Activated gamma-delta T cell (primary cell): ENCODE measurements around the gene ZSWIM5.
"Not testable (repeated sequence)": the region's sequence is repeated elsewhere in the genome, so short reads cannot be mapped to it uniquely, and the experiment has no call there.

ENCODE experiments used
- DNase-seq: peaks from one replicate; lab custom pipeline; 2025; lab: John Stamatoyannopoulos, UW

The ZSWIM5 gene

DNA sequence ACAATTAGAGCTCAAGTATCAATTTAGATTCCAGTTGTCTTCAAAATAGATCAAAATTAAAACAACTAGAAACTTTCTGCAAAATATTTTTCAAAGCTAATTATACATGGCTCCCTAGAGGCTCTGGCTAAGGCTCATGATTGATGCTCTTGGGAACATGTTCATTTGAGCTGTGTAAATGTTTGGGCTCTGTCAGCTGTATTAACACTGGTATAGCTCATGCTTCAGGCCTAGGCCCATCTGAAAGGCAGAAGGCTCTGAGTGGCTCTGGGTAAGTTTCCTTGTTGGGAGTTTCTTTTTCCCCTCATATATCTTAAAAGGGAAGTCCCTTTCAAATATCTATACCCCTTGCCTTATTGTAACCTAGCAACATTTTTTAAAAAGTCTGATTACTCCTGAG is 113.1 kb downstream of the ZSWIM5 start:
- no peak for DNase-seq

DNA sequence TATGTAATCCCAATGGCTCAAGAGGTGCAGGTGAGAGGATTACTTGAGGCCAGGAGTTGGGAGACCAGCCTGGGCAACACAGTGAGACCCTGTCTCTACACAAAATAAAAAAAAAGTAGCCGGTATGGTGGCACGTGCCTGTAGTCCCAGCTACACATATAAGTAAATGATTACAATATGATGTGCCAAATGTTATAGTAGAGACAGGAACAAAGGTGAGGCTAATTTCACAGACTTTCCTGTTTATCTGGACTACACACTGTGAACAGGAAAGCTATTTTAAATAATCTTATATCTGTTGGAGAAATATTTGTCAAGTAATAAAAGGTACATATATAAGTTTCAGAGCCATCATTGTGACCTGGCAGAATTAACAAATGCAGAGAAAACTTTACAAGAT is 116.7 kb downstream of the ZSWIM5 start:
- DNase-seq = no peak

DNA sequence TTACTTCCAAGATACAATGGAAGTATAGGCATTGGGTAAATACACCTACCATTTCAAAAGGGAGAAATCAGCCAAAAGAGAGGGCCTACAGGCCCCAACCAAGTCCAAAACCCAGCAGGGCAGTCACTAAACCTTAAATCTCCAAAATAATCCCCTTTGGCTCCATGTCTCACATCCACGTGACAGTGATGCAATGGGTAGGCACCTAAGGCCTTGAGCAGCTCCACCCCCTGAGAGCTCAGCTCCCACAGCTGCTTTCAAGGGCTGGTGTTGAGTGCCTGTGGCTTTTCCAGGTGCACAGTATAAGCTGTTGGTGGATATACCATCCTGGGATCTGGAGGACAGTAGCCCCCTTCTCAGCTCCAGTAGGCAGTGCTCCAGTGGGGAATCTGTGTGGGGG is 121.8 kb downstream of the ZSWIM5 start:
- DNase-seq = no peak

DNA sequence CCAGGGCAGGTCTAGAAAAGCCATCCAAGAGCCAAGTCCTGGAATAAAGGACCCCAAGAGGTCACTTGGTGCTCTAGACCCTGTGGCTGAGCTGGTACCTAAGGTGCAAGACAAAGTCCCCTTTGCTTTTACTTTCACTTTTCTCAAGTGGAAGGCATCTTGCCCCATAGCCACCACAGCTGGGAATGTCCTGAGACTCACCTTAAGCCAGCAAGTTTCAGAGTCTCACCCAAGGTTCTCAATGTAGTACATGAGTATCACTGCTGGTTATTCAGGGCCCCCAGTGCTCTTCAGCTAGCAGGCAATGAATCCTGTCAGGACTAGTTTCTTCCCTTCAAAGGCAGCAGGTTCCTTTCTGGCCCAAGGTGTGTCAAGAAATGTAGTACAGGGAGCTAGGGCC is 126.9 kb downstream of the ZSWIM5 start:
- DNase-seq = no peak

- not testable (repeated sequence) for DNase-seq
Observed at GRCh38 chr1:45076959-45077358, 129.4 kb downstream of the ZSWIM5 start.

DNA sequence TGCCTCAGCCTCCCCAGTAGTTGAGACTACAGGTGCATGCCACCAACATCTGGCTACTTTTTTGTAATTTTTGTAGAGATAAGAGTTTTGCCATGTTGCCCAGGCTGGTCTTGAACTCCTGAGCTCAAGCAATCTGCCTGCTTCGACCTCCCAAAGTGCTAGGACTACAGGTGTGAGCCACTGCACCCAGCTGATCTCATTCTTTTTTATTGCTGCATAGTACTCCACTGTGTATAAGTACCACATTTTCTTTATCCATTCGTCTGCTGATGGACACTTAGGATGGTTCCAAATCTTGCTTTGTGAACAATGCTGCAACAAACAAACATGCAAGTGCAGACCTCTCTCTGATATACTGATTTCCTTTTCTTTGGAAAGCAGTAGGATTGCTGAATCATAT is 134.8 kb downstream of the ZSWIM5 start:
- no peak for DNase-seq

- DNase-seq = no peak
Observed at GRCh38 chr1:45067806-45068205, 138.6 kb downstream of the ZSWIM5 start.

DNA sequence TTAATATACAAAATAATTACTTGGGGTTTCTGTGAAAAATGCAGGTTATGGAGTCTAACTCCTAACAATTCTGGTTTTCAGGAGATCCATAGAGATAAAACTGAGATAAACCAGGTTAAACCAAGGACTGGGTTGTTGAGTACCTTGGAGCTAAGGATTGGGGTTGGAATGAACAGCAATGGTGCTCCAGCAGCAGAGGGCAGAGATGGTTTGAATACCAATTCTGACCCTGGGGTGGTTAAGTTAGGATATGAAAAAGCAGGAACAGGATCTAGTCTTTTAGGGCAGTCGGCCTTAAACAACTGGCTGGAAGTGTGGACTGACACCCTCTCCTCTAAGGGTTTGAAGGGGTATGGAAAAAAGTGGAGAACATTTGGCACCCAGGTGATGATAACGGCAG is 141.3 kb downstream of the ZSWIM5 start:
- no peak for DNase-seq

DNA sequence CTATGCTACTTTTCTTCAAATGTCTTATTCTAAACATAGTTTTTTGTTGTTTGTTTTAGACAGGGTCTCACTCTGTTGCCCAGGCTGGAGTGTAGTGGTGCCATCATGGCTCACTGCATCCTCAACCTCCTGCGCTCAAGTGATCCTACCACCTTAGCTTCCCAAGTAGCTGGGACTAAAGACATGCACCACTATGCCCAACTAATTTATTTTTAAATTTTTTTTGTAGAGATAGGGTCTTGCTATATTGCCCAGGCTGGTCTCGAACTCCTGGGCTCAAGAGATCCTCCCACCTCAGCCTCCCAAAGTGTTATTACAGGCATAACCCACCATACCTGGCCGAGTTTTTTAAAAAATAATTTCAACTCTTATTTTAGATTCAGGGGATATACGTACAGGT is 143.9 kb downstream of the ZSWIM5 start:
- not testable (repeated sequence) for DNase-seq

GRCh38 chr1:45059829-45060228 is 146.6 kb downstream of the ZSWIM5 start:
- no peak for DNase-seq

DNA sequence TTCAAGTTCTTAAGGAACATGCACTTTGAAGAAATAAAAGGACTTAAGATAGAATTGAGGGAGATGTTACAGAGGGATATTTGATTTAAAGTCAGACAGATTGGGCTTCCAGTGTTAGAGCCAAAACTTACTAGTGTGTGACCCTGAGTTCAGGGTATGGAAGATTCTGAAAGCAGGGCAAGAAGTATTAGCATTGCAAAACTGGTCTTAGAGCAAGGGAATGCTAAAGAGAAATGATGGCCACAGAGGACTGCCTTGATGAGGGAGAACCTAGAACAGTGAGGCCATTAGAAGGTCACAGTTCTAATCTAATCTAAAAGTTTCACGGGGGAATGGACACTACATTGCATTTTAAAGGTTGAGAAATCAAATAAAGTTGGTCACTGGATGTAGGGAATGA is 148.9 kb downstream of the ZSWIM5 start:
- DNase-seq = no peak

GRCh38 chr1:45051005-45051772 is 155.2 kb downstream of the ZSWIM5 start:
- no peak for DNase-seq

- DNase-seq = no peak
Observed at GRCh38 chr1:45047032-45047431, 159.4 kb downstream of the ZSWIM5 start.

- DNase-seq = no peak
Observed at GRCh38 chr1:45044916-45045315, 161.5 kb downstream of the ZSWIM5 start.

- no peak for DNase-seq
Observed at GRCh38 chr1:45043094-45043493, 163.3 kb downstream of the ZSWIM5 start.

DNA sequence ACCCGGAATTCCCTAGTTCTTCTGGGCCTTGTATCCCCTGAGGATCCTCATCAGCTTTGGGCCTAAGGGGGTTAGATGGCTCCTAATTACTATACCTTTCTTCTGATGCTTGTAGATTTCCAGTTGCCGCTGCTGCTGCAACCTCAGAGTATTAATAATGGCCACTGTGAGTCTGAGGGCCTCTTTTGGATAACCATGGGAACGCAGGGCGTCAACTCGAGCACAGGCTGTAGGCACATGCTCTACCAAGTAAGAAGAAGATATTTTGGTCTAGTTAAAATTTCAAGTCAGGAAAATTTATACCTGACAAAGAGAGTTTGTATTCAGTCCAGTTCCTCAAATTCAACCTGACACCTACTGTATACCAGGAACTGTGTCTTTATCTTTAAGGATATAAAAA is 166.1 kb downstream of the ZSWIM5 start:
- DNase-seq = no peak

GRCh38 chr1:45038661-45039364 is 167.6 kb downstream of the ZSWIM5 start:
- no peak for DNase-seq

- no peak for DNase-seq
Observed at GRCh38 chr1:45038240-45038639, 168.2 kb downstream of the ZSWIM5 start.

- no peak for DNase-seq
Observed at GRCh38 chr1:45037456-45037855, 168.9 kb downstream of the ZSWIM5 start.

GRCh38 chr1:45035631-45036301 is 170.6 kb downstream of the ZSWIM5 start:
- DNase-seq = no peak

DNA sequence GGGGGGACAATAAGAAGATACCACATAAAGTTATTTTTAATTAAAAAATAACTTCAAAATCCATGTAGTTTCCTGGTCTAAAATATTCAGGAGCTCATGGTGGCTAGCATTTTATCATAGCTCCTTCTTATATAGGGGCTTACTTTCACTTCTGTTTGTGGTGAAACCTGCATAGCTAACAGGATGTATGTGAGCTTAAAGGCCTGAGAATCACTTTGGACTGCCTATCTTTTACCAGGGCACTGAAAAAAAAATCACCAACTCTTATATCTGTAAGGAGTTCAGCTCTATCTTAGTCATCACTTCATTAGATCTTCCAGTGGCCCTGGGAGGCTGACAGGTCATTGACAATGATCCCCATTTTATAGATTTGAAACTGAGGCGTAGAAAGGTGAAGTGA is 173.0 kb downstream of the ZSWIM5 start:
- no peak for DNase-seq

DNA sequence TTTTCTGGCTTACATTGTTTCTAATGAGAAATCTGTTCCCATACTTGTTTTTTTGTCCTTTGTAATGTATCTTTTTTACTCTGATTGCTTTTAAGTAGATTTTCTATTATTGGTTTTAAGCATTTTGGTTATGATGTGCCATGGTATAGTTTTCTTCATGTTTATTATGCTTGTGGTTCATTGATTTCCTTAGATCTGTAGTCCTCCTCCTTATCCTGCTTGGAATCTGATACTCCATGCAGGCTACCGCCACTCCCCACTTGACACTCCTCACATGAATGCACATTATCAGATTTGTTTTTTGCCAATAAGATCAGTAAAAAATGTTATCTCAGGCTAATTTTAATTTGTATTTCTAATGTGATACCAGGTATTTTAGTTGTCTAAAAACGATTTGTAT is 173.6 kb downstream of the ZSWIM5 start:
- DNase-seq = no peak

- no peak for DNase-seq
Observed at GRCh38 chr1:45026446-45026845, 180.0 kb downstream of the ZSWIM5 start.
